ENCODE results near the gene ARPC1B. TPM values are rescaled to one million over a fixed set of nuclear protein-coding genes. Genes with fewer than 3 reads are reported as not detected.

Gene ARPC1B
- total and polyA plus RNA-seq, 2 of the 4 experiments (the other 2 are of a cell fraction): 351 to 488 TPM

DNA sequence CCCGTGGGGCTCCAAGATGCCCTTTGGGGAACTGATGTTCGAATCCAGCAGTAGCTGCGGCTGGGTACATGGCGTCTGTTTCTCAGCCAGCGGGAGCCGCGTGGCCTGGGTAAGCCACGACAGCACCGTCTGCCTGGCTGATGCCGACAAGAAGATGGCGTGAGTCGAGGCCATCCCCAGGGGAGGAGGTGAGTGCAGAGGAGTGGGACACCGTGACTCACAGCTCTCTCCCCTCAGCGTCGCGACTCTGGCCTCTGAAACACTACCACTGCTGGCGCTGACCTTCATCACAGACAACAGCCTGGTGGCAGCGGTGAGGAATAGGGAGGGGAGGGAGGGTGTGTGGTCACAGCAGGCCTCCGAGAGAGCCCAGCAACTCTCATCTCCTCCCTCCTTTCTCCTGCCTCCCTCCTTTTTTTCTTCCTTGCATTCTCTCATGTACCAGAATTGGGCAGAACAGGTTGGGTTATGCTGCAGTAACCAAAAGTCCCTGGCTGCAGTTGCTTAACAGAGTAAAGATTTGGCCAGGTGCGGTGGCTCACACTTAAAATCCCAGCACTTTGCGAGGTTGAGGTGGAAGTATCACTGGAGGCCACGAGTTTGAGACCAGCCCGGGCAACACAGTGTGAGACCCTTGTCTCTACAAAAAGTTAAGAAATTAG lies 16.5 kb downstream of the ARPC1B start:
- Histone ChIP-seq H3K9me3 (ENCODE audit: control insufficient read depth, insufficient read depth, low read length) (no peaks in the 10 kb centered on the region), H3K4me2 (ENCODE audit: low read depth, low read length) (no peak overlapping the region), H3K36me3 (ENCODE audit: control insufficient read depth, insufficient read depth, low read length) (peaks cover 64% of the 10 kb centered on the region), H2BK5ac (ENCODE audit: low read depth, low read length, poor library complexity, severe bottlenecking) (no peak overlapping the region), H2BK15ac (ENCODE audit: low read depth, low read length) (no peak overlapping the region), H2AK9ac (replicated peaks; ENCODE audit: low read depth, low read length, poor library complexity) (no peak overlapping the region), H4K91ac (ENCODE audit: insufficient read depth, low read depth, low read length) (no peak overlapping the region), H3K14ac (replicated peaks; ENCODE audit: low read depth, low read length) (no peak overlapping the region), H3K4me1 (ENCODE audit: control insufficient read depth, insufficient read depth, low read length) (peaks cover 7% of the 10 kb centered on the region), H4K5ac (ENCODE audit: low read depth, low read length) (no peak overlapping the region), H4K8ac (ENCODE audit: low read depth in 2 of 2, low read length in 2 of 2) (no peak overlapping the region), H2AFZ (replicated peaks; ENCODE audit: low read length, poor library complexity) (peak overlapping the region; percentile 51), H2AK5ac (ENCODE audit: low read depth, low read length) (no peak overlapping the region), H3K27ac (ENCODE audit: insufficient read depth, low read length) (no peak overlapping the region), H2BK20ac (ENCODE audit: low read depth, low read length) (no peak overlapping the region), H3K56ac (ENCODE audit: extremely low read depth, insufficient read depth, low read length) (no peak overlapping the region), H3K23ac (ENCODE audit: low read depth, low read length) (no peak overlapping the region), H2BK120ac (ENCODE audit: low read depth, low read length) (no peak overlapping the region), H3K79me1 (ENCODE audit: low read depth in 1 of 2, low read length in 2 of 2) (peaks cover 5 to 58% of the 10 kb centered on the region in 2 experiments), H3K18ac (ENCODE audit: low read depth, low read length) (no peak overlapping the region), H3K4ac (ENCODE audit: low read depth, low read length) (no peak overlapping the region), H3K9me1 (ENCODE audit: insufficient read depth, low read length) (peaks cover 3% of the 10 kb centered on the region), H4K20me1 (ENCODE audit: insufficient read depth, low read length) (peaks cover 40% of the 10 kb centered on the region), H3K27me3 (ENCODE audit: control insufficient read depth, insufficient read depth, low read length) (no peaks in the 10 kb centered on the region), H3K9ac (ENCODE audit: low read depth, low read length) (no peak overlapping the region), H3K4me3 (ENCODE audit: insufficient read depth, low read depth, low read length) (no peak overlapping the region)
- intact Hi-C loops (cut with micrococcal nuclease): no loop called here
- TF ChIP-seq CTCF (conservative IDR thresholded peaks at IDR 0.05; ENCODE audit: low read depth, low read length): no peak
- no peak for TF ChIP-seq MXI1 (IDR thresholded peaks at IDR 0.05; ENCODE audit: borderline replicate concordance, low read depth, low read length)
- TF ChIP-seq RCOR1 (IDR thresholded peaks at IDR 0.05; ENCODE audit: insufficient replicate concordance, low read length): no peak
- no peak for DNase-seq
- POLR2A ChIA-PET (ENCODE audit: unreplicated experiment): no interaction called here
- in situ Hi-C loops (cut with MboI; ENCODE audit: low sequenced_read_pairs): no loop called here
- dilution Hi-C loops (cut with HindIII; ENCODE audit: low sequenced_read_pairs, unreplicated experiment): no loop called here
- CTCF ChIA-PET: interaction anchor here (0.8 kb wide), 1 partner anchor 389 kb away, joined by 3 read pairs; no protein-coding TSS in a partner anchor
- BruUV-seq (replicated peaks): no TSS peak
- no peak for ATAC-seq (ENCODE audit: low read depth)
- WGBS, 2 experiments (ENCODE audit: extremely low coverage in 2 of 2, insufficient read length in 1 of 2): 95% methylated on average over 8 of the region's 23 CpGs; no CpG with 5 or more reads in 1 of the 2 experiments
